HepG2 (cell line): Measurements from ENCODE around the gene TSPAN15. TPM values are rescaled to one million over a fixed set of nuclear protein-coding genes. Genes with fewer than 3 reads are reported as not detected.

Experiments used
- ATAC-seq: fragments of 200-7000 bp; cut with Tn5 transposase; 3 replicates; pipeline ENCODE4 v1.9.1; 2020; ENCODE audit warnings: mild to moderate bottlenecking, moderate library complexity
- BruUV-seq: library from RNA; stranded (reverse); fragments of 400-500 nt; replicated peaks from 2 replicates; lab custom pipeline; 2021; lab: Mats Ljungman, UMichigan
- CTCF ChIA-PET: fragments of 300-600 bp; formaldehyde crosslinking; extraction: SDS; loops from one replicate; lab custom pipeline; 2021; ENCODE audit warnings: low total read pairs, inconsistent platforms, low intra/inter-chr PET ratio; lab: Yijun Ruan, JAX
- POLR2A ChIA-PET: fragments of 350-600 bp; sonication (Branson Sonifier 250); formaldehyde crosslinking; loops from one replicate; lab custom pipeline; 2020; ENCODE audit warnings: antibody characterized with exemption, inconsistent platforms; lab: Yijun Ruan, JAX
- DNase-seq: peaks from one replicate; pipeline ENCODE4 v3.0.0-alpha.2; 2015; ENCODE audit warnings: low spot score
- FAIRE-seq: peaks from 3 replicates; lab custom pipeline; 2011; peaks lifted over from hg19 to GRCh38; lab: Jason Lieb, UNC
- H2AFZ ChIP-seq: one replicate; pipeline ENCODE4 v1.6.1; 2011; ENCODE audit warnings: low read length, inconsistent platforms
- H3K27ac ChIP-seq: fragments of 300-600 bp; 3 replicates; pipeline ENCODE4 v1.8.0; 2011; ENCODE audit warnings: mixed run types, mild to moderate bottlenecking, mixed read lengths, low read length, inconsistent platforms; ENCODE audit not compliant: insufficient read depth; ENCODE audit errors: extremely low read length
- H3K27me3 ChIP-seq, 2 experiments: fragments of 200-600 bp in 1 of 2; 2 replicates in 1 of 2; 3 replicates in 1 of 2; pipeline versions ENCODE4 v1.6.0 to v1.8.0; 2011; ENCODE audit warnings: low read length in 2 of 2, mild to moderate bottlenecking in 2 of 2, moderate library complexity in 2 of 2, inconsistent platforms in 1 of 2; ENCODE audit not compliant: insufficient read depth in 2 of 2, control insufficient read depth in 1 of 2
- H3K36me3 ChIP-seq, 2 experiments: fragments of 200-600 bp in 1 of 2; replicated peaks in 1 of 2; 2 replicates in 1 of 2; 3 replicates in 1 of 2; pipeline versions ENCODE4 v1.5.1 to v1.8.0; 2011; ENCODE audit warnings: low read length in 2 of 2, inconsistent platforms in 1 of 2; ENCODE audit not compliant: insufficient read depth in 2 of 2, control insufficient read depth in 1 of 2
- H3K4me1 ChIP-seq: 2 replicates; pipeline ENCODE4 v1.5.1; 2012; ENCODE audit warnings: low read length, inconsistent platforms; ENCODE audit not compliant: insufficient read depth
- H3K4me2 ChIP-seq: 2 replicates; pipeline ENCODE4 v1.6.0; 2011; ENCODE audit warnings: low read depth, low read length, inconsistent platforms
- H3K4me3 ChIP-seq, 3 experiments: fragments of 200-600 bp in 1 of 3; sonication (generic), shearing (Covaris generic) in 1 of 3; replicated peaks in 1 of 3; 2 replicates each; pipeline ENCODE4 v1.5.1; 2011 to 2016; ENCODE audit warnings: low read length in 3 of 3, inconsistent platforms in 2 of 3, low read depth in 2 of 3, mild to moderate bottlenecking in 2 of 3, control low read depth in 1 of 3, mixed read lengths in 1 of 3; ENCODE audit not compliant: insufficient read depth in 1 of 3
- H3K79me2 ChIP-seq: one replicate; pipeline ENCODE4 v1.6.1; 2011; ENCODE audit warnings: low read length, inconsistent platforms; ENCODE audit not compliant: insufficient read depth
- H3K9ac ChIP-seq: 2 replicates; pipeline ENCODE4 v1.6.0; 2011; ENCODE audit warnings: mild to moderate bottlenecking, low read depth, low read length, inconsistent platforms; ENCODE audit not compliant: insufficient read depth
- H3K9me3 ChIP-seq: 2 replicates; pipeline ENCODE4 v1.5.1; 2012; ENCODE audit warnings: mild to moderate bottlenecking, low read length
- H4K20me1 ChIP-seq: 2 replicates; pipeline ENCODE4 v1.6.0; 2011; ENCODE audit warnings: inconsistent platforms, mild to moderate bottlenecking, low read length, moderate library complexity; ENCODE audit not compliant: insufficient read depth
- NFE2 ChIP-seq: sonication (generic); formaldehyde crosslinking; IDR thresholded peaks from 2 replicates; pipeline ENCODE4 v1.4.0; 2020; ENCODE audit warnings: missing genetic modification reagents
- REPIN1 ChIP-seq: sonication (generic); formaldehyde crosslinking; IDR thresholded peaks from 2 replicates; pipeline ENCODE4 v1.8.0; 2022; ENCODE audit warnings: missing genetic modification reagents, low read depth, mild to moderate bottlenecking, borderline replicate concordance
- SOX6 ChIP-seq, 2 experiments: fragments of 450-650 bp in 1 of 2; sonication (generic) in 1 of 2; formaldehyde crosslinking in 1 of 2; IDR thresholded peaks; 2 replicates each; pipeline versions ENCODE4 v1.4.0 to v1.6.1; 2017 to 2020; ENCODE audit warnings: antibody characterized with exemption in 1 of 2, mild to moderate bottlenecking in 1 of 2, missing genetic modification reagents in 1 of 2
- SYNCRIP ChIP-seq: fragments of 200-400 bp; formaldehyde crosslinking; IDR thresholded peaks from 2 replicates; pipeline ENCODE4 v1.6.1; 2018; ENCODE audit warnings: mild to moderate bottlenecking, low read depth, low read length; ENCODE audit not compliant: insufficient read depth
- ZNF274 ChIP-seq: sonication (generic); formaldehyde crosslinking; IDR thresholded peaks from 2 replicates; pipeline ENCODE4 v1.5.1; 2020; ENCODE audit warnings: mild to moderate bottlenecking, missing genetic modification reagents
- ZNF713 ChIP-seq: sonication (generic); formaldehyde crosslinking; IDR thresholded peaks from 2 replicates; pipeline ENCODE4 v1.4.0; 2020; ENCODE audit warnings: mild to moderate bottlenecking, missing genetic modification reagents
- WGBS: methylation state at CpG from one replicate; pipeline ENCODE4 v1.1.6; 2017; ENCODE audit warnings: low lambda C conversion rate; 5-methylcytosine and 5-hydroxymethylcytosine counted together
- in situ Hi-C: cut with HindIII; loops from 2 replicates; pipeline ENCODE4 v1.10.0; 2017; ENCODE audit warnings: low pct_unique_long_range_greater_than_20kb; ENCODE audit not compliant: extremely low pct_ligation_motif_present
- intact Hi-C: fragments of 100-400 bp; cut with micrococcal nuclease; formaldehyde crosslinking; loops from one replicate; pipeline ENCODE4 v1.10.0; 2022; ENCODE audit not compliant: unreplicated experiment
- polyA plus RNA-seq, 8 experiments: library from polyadenylated mRNA; depleted of rRNA in 3 of 8; stranded (reverse) in 7 of 8; unstranded in 1 of 8; fragments of >200 nt; fragmentation: Illumina TruSeq in 4 of 8; extraction: Trizol in 4 of 8; gene quantifications; 2 replicates each; pipeline versions ENCODE4 v1.2.1 to v1.2.3, GENCODE V29; 2011 to 2016; ENCODE audit warnings: low read depth in 4 of 8, missing spikeins in 1 of 8, mixed read lengths in 1 of 8; ENCODE audit not compliant: insufficient read depth in 1 of 8
- total RNA-seq, 5 experiments: library from RNA; depleted of rRNA; stranded (reverse); fragments of >200 nt; fragmentation: Illumina TruSeq; extraction: Trizol; gene quantifications; 2 replicates each; pipeline ENCODE4 v1.2.3, GENCODE V29; 2016; ENCODE audit warnings: low read depth in 1 of 5
- TF ChIP-seq, protein P1 (sequence below): sonication (generic); formaldehyde crosslinking; IDR thresholded peaks from 2 replicates; pipeline ENCODE4 v1.8.1; 2023; ENCODE audit warnings: missing genetic modification reagents, inconsistent platforms, borderline replicate concordance
- TF ChIP-seq, protein P2 (sequence below): sonication (generic); formaldehyde crosslinking; IDR thresholded peaks from 2 replicates; pipeline ENCODE4 v1.5.1; 2020; ENCODE audit warnings: mild to moderate bottlenecking, missing genetic modification reagents, moderate library complexity
- TF ChIP-seq, protein P3 (sequence below): sonication (generic); formaldehyde crosslinking; IDR thresholded peaks from 2 replicates; pipeline ENCODE4 v1.5.0; 2020; ENCODE audit warnings: mild to moderate bottlenecking, missing genetic modification reagents, moderate library complexity

The TSPAN15 gene
- total and polyA plus RNA-seq, 2 of the 13 experiments (the other 11 are each of a cell fraction or from before 2014, with no cell fraction given) = 0.27 to 3.2 TPM

DNA sequence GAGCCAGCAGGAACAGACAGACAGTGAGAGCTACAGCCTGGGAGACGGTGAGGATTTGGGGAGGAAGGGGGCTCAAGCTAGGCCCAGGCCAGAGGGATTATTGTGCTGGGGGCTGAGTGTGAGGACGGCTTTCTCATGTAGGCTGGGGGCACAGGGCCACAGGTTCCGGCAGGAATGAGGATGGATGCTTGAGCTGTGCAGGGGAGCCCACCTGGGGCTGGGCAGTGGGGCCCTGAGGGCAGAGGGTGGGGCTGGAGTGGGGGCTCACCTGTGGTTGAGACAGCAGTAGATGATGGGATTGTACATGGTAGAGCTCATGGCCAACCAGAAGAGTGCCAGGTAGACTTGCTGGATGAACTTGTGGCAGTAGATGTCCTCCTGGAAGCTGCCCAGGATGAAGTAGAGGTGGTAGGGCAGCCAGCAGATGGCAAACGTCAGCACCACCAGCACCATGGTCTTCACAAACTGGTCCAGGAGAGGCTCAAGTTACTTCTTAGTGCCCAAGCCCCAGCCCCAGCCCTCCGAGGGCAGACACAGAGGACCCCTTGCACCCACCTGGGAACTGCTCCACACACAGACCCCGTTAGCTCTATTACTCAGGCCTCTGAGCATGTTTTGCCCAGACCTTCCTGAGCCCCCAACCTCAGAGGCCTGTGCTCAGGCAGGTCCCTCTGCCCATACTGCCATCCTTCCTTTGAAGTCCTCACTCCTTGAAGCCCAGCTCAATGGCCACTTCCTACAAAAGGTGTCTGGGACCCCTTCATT lies 44.3 kb upstream of the TSPAN15 start:
- TF ChIP-seq, protein P1, sequence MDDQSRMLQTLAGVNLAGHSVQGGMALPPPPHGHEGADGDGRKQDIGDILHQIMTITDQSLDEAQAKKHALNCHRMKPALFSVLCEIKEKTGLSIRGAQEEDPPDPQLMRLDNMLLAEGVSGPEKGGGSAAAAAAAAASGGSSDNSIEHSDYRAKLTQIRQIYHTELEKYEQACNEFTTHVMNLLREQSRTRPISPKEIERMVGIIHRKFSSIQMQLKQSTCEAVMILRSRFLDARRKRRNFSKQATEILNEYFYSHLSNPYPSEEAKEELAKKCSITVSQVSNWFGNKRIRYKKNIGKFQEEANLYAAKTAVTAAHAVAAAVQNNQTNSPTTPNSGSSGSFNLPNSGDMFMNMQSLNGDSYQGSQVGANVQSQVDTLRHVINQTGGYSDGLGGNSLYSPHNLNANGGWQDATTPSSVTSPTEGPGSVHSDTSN (CRISPR knock-in tag) = no peak
- TF ChIP-seq SOX6 (IDR thresholded peaks at IDR 0.05) (no peak), SOX6 (CRISPR knock-in tag; IDR thresholded peaks at IDR 0.05) (peak; percentile 5; the same call in 1 of the 2 replicates), NFE2 (no peak), ZNF713 (no peak), ZNF274 (CRISPR knock-in tag) (no peak), SYNCRIP (no peak), REPIN1 (no peak)
- TF ChIP-seq, protein P2, sequence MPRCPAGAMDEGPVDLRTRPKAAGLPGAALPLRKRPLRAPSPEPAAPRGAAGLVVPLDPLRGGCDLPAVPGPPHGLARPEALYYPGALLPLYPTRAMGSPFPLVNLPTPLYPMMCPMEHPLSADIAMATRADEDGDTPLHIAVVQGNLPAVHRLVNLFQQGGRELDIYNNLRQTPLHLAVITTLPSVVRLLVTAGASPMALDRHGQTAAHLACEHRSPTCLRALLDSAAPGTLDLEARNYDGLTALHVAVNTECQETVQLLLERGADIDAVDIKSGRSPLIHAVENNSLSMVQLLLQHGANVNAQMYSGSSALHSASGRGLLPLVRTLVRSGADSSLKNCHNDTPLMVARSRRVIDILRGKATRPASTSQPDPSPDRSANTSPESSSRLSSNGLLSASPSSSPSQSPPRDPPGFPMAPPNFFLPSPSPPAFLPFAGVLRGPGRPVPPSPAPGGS (CRISPR knock-in tag) = no peak
- TF ChIP-seq, protein P3, sequence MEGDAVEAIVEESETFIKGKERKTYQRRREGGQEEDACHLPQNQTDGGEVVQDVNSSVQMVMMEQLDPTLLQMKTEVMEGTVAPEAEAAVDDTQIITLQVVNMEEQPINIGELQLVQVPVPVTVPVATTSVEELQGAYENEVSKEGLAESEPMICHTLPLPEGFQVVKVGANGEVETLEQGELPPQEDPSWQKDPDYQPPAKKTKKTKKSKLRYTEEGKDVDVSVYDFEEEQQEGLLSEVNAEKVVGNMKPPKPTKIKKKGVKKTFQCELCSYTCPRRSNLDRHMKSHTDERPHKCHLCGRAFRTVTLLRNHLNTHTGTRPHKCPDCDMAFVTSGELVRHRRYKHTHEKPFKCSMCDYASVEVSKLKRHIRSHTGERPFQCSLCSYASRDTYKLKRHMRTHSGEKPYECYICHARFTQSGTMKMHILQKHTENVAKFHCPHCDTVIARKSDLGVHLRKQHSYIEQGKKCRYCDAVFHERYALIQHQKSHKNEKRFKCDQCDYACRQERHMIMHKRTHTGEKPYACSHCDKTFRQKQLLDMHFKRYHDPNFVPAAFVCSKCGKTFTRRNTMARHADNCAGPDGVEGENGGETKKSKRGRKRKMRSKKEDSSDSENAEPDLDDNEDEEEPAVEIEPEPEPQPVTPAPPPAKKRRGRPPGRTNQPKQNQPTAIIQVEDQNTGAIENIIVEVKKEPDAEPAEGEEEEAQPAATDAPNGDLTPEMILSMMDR (CRISPR knock-in tag) = peak; percentile 18; the same call in 1 of the 2 replicates
- TF ChIP-seq, all 625 proteins: peak for 2
- Histone ChIP-seq H3K27me3 (peaks cover 0 to 10% of the 10 kb centered on the region in 2 experiments; a peak in 1 of 5 replicates), H3K79me2 (no peaks in the 10 kb centered on the region), H3K36me3 (no peaks in the 10 kb centered on the region), H2AFZ (no peak overlapping the region), H4K20me1 (no peaks in the 10 kb centered on the region), H3K4me1 (peaks cover 13% of the 10 kb centered on the region), H3K4me3 (no peak overlapping the region), H3K9ac (no peak overlapping the region), H3K9me3 (no peaks in the 10 kb centered on the region), H3K27ac (no peak overlapping the region), H3K4me2 (no peak overlapping the region)
- FAIRE-seq = no peak
- POLR2A ChIA-PET = no interaction called here
- intact Hi-C loops (loop anchor here (1.0 kb wide), 1 partner anchor 100 kb away; no protein-coding TSS in a partner anchor), in situ Hi-C loops (loop anchor here (5.0 kb wide), 2 partner anchors 100 to 230 kb away; no protein-coding TSS in a partner anchor)
- WGBS = 58% methylated on average over 3 of the region's 6 CpGs
- no peak; the same call in 2 of the 3 replicates for ATAC-seq
- CTCF ChIA-PET = interaction anchor here (1.1 to 3.7 kb wide), 2 partner anchors 100 to 232 kb away, joined by 3 to 56 read pairs; no protein-coding TSS in a partner anchor
- DNase-seq = no peak
- no TSS peak for BruUV-seq
